ENCODE data around the gene PLEKHO2.

DNA sequence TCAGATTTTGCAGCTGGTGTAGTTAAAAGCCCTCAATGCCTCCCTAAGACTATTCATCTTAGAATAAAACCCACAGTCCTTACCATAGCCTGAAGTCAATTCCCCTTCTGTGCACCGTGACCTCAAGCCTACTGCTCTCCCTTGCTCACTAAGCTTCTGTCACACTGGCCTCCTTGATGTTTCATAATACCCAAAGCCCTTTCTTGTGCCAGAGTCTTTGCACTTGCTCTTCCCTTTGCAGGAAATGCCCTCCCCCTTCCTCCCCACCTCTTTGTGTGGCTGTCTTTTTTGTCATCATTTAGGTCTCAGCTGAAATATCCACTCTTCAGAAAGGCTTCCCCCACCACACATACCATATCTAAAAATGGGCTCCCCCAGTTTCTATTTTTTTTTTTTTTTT, 4.2 kb upstream of the PLEKHO2 start:
- TF ChIP-seq CTCF (IDR thresholded peaks at IDR 0.05; ENCODE audit: low read depth, low read length) (no peak), EZH2phosphoT487 (IDR thresholded peaks at IDR 0.05; ENCODE audit: low read depth) (no peak)
